CD4-positive, alpha-beta T cell treated with Interleukin-4 for 4 hours (primary cell): Measurements from ENCODE around the gene FLYWCH2.
A peak's percentile ranks its signal among the peaks of the same experiment; 100 is the strongest.

Experiments used
- DNase-seq: peaks from one replicate; pipeline ENCODE4 v3.0.0-alpha.2; 2020

FLYWCH2 gene, protein sequence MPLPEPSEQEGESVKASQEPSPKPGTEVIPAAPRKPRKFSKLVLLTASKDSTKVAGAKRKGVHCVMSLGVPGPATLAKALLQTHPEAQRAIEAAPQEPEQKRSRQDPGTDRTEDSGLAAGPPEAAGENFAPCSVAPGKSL

DNA sequence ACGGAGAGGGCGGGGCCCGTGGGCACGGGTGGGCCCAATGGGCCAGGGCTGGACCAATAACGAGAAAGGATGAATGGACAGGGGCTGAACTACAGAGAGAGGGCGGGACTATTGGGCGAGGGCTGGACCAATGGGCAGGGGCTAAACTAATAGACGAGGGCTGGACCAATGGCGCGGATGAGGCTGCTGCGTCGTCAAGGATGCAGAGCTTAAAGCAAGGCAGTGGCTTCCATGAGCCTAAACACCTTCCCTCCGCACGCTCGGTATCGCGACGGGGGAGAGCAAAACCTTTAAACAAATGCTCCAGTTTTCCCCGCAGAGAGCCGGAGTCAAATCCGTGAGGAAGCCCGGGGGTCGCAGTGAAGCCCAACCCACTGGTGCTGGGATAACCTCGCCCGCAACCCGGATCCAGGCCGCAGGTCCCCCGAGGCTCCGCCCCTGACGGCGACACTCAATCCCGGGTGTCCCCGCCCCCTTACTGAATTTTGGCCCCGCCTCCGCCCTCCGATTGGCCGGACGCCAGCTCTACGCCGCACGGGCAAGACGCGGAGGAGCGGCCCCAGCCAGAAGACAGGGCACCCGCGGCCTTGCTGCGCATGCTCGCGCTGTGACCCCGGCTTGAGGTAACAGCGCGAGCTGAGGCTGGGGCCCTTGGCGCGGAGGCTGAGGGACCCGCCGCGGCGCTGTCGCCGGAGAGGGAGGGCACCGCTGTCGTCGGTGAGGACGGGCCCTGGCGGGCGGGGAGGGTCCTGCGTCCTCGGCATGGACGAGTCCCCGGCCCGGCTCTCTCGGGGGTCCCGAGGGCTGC, at the start of gene FLYWCH2:
Gene FLYWCH2 (plus strand): TSS at position 566 of the 808 bp plus-strand sequence. CDS start 13,235 bp downstream, outside the sequence.
- DNase-seq = peak; percentile 99

GRCh38 chr16:2833776-2834175, 49.2 kb upstream of the FLYWCH2 start:
- DNase-seq = no peak

- no peak for DNase-seq
Measured at GRCh38 chr16:2834968-2835367, 48.0 kb upstream of the FLYWCH2 start.

GRCh38 chr16:2835638-2836493, 47.1 kb upstream of the FLYWCH2 start:
- no peak for DNase-seq

- no peak for DNase-seq
Measured at GRCh38 chr16:2836646-2837508, 46.1 kb upstream of the FLYWCH2 start.

DNA sequence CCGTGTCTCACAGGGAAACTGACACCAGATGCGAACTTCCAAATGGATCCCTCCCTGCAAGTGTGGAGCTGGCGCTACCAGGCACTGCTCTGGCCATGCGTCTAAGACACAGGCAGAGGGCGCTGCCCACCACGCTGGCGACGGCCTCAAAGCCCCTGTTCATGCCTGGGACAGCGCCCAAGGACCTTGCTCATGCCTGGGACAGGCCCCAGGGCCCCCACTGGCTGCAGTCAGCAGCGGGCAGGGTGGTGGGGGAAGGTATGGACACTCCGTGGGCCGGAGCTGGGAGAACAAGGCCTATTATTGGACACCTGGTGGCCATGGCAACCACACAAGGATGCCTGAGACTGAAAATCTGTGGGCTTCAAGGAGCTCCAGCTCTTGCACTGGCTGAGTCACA, 44.1 kb upstream of the FLYWCH2 start:
- DNase-seq = peak; percentile 35

- no peak for DNase-seq
Measured at GRCh38 chr16:2839650-2840450, 43.2 kb upstream of the FLYWCH2 start.

DNA sequence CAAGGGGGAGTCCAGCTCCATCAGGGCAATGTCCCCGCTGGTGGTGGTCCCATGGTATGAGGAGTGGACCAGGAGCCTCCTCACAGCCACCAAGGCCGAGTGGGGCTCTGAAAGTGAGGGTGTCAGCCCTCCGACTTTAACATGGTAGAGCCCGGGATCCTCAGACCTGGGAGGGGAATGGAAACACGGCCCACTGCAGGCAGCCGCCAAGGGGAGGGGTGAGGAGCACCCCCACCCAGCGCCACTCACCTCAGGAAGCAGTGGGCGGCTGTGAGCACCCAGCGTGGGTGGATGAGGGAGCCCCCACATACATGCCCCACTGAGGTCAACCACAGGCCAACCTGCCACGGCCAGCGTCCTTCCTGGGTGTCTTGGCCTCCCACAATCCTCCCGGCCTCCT, 42.1 kb upstream of the FLYWCH2 start:
- DNase-seq = no peak

DNA sequence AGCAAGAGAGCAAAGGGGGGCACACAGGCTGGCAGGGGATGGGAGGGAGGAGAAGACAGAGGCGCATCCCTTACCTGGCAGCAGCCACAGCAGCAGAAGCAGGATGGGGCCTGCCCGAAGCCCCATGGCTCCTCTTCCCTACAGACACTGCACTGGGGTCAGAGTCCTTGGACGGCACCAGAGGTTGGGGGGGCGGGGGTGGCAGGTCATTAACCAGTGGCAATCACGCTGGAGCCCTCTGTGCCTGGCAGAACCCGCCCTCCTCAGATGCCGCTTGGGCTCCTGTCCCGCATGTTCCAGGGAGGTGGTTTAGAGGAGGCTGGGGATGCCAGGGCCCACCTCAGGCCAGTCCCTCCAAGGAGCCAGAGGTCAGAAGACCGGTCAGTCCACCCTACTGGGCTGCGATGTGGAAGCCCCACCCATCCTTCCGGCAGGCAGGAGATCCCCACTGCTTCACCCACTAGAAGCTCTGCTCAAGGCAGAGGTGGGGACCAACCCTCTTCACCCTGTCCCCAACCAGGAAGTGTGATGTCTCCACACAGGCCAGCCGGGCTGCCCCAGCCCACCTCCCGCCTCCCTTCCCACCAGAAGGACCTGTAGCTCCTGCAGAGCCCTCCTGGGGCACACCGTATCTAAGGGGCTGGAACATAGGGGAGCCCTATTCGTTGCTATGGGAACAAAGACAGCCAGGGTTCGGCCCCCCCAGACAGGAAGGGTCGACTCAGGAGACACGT, 41.2 kb upstream of the FLYWCH2 start:
- no peak for DNase-seq

GRCh38 chr16:2842340-2843000, 40.5 kb upstream of the FLYWCH2 start:
- peak; percentile 62 for DNase-seq

DNA sequence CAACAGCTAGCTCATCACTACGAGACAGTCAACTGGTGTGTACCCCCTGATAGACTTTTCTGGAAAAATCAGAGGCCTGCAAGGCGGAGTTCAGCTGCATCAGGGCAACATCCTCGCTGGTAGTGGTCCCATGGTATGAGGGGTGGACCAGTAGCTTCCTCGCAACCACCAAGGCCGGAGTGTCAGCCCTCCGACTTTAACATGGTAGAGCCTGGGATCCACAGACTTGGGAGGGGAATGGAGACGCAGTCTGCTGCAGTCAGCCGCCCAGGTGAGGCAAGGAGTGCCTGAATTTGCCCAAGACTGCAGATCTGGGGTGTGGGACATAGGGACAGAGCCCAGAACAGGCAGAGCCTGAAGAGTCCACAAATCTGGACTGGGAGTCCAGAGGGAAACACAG, 39.5 kb upstream of the FLYWCH2 start:
- DNase-seq = no peak

GRCh38 chr16:2845116-2845515, 37.9 kb upstream of the FLYWCH2 start:
- DNase-seq = no peak

DNA sequence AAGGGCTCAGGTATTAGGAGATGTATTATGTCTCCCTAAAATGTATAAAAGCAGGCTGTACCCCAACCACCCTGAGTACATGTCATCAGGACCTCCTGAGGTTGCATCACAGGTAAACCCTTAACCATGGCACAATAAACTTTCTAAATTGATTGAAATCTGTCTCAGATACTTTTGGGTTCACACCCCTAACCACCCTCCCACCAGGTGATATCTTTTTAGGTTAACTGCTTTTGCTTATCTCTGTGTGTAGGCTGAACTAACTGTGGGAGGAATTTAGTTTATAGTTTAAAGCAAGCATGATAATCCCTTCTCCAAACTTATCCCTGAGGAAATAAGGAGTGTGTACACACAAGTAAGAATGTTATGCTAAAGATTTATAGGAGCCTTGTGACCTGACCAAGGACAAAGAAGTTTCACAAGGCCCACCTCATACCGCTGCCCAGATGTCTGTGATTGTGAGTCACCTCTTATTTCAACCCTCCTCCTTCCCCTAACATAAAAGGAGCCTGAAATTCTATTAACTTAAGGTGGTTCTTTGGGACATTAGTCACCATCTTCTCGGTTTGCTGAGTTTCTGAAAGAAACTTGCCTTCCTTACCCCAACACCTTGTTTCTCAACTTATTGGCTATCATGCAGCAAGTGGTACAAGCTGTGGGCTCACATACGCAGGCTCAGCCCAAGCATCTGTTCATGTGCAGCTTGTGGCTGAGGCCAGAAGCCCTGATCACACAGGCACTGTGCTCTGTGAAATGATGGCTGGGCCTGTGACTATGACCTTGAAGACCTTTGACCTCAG, 36.3 kb upstream of the FLYWCH2 start:
- no peak for DNase-seq

- DNase-seq = no peak
Measured at GRCh38 chr16:2848933-2849725, 33.9 kb upstream of the FLYWCH2 start.

GRCh38 chr16:2852003-2852730, 30.8 kb upstream of the FLYWCH2 start:
- DNase-seq = no peak

DNA sequence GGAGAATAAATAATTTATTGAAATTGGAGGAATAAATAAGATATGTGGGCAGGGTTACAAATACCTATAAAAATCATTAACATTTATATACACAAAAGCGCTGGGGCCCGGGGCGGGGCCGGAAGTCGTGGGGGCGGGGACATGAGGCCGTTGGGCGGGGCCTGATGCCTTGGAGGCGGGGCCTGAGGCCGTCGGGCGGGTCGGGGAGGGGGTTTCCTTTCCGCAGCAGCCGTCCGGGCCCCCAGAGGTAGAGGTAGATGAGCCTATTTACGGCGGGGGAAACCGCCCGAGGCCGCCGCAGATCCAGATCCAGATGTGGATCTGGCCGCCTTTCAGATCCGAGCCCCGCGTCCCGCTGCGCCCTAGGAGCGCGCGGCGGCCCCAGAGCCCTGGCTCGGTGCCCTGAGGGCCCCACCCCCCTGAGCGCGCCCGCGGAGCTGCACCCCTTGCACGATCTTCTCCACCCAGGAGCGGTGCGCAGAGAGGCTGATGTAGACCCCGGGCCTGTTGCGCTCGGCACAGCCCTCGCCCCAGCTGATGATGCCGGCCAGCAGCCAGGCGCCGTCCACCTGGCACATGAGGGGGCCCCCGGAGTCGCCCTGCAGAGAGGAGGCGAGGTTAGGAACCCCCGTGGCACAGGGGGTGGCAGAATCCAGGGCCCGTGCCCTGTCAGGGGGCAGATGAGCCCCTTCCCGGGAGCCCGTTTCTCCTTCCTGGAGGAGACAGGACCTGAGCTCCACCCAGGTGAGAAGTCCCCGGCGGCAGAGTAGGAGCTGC, 30.1 kb upstream of the FLYWCH2 start:
- no peak for DNase-seq

DNA sequence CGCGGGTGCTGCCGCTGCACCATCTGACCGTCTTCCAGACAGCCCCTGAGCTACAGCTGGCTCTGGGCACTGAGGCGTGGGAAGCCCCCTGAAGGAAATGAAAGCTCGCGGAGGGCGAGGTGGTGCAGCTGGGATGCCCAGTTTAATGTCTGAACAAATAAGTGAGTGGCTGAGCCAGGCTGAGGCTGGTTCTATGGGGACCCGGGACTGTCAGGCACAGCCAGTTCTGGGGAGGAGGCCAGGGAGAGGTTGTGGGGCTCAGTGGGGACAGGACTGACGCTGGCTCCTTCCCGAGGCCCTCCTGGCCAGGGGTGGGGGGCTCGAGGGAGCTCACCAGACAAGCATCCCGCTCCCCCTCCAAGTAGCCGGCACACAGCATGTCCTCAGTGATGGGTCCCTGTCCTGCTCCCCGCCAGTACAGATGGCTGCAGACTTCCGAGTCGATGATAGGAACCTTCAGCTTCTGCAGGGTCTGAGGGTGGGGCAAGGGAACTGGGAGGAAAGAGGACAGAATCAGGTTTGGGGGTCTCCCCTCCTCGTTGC, 29.4 kb upstream of the FLYWCH2 start:
- DNase-seq = no peak
